ENCODE data around the gene OR12D2. TPM values are rescaled to one million over a fixed set of nuclear protein-coding genes. Genes with fewer than 3 reads are reported as not detected.
"Not testable (repeated sequence)": the region's sequence is repeated elsewhere in the genome, so short reads cannot be mapped to it uniquely, and the experiment has no call there.

Gene OR12D2
- not detected in 2 replicates for total RNA-seq (2014; rRNA removed; shearing (Covaris generic))

- no peaks in the 10 kb centered on the region for H3K9me3 ChIP-seq (replicated peaks)
- no peaks in the 10 kb centered on the region for H3K27me3 ChIP-seq
- no peaks in the 10 kb centered on the region for H3K4me1 ChIP-seq
- no peak within 1 kb of the TSS for H3K4me3 ChIP-seq
- no peak within 1 kb of the TSS for H3K27ac ChIP-seq
- no peak for DNase-seq
- H3K36me3 ChIP-seq: no peaks in the 10 kb centered on the region
Observed at GRCh38 chr6:29395331-29395730, at the start of gene OR12D2. Gene OR12D2, plus strand, starts transcription at chr6:29395631. Its CDS starts 1,069 bp downstream, at chr6:29396700.

- H3K4me3 ChIP-seq; DNase-seq; H3K36me3 ChIP-seq; H3K27me3 ChIP-seq; H3K4me1 ChIP-seq; H3K9me3 ChIP-seq (replicated peaks); H3K27ac ChIP-seq: not testable (repeated sequence)
Observed at GRCh38 chr6:29349348-29349747, 46.1 kb upstream of the OR12D2 start.

GRCh38 chr6:29354980-29355379, 40.5 kb upstream of the OR12D2 start:
- no peaks in the 10 kb centered on the region for H3K36me3 ChIP-seq
- DNase-seq: no peak
- no peak overlapping the region for H3K27ac ChIP-seq
- no peaks in the 10 kb centered on the region for H3K27me3 ChIP-seq
- H3K9me3 ChIP-seq (replicated peaks): no peaks in the 10 kb centered on the region
- no peaks in the 10 kb centered on the region for H3K4me1 ChIP-seq
- no peak overlapping the region for H3K4me3 ChIP-seq

- no peak overlapping the region for H3K4me3 ChIP-seq
- H3K27ac ChIP-seq: no peak overlapping the region
- H3K27me3 ChIP-seq: no peaks in the 10 kb centered on the region
- no peaks in the 10 kb centered on the region for H3K4me1 ChIP-seq
- H3K9me3 ChIP-seq (replicated peaks): no peaks in the 10 kb centered on the region
- no peak for DNase-seq
- H3K36me3 ChIP-seq: no peaks in the 10 kb centered on the region
Observed at GRCh38 chr6:29355603-29356002, 39.8 kb upstream of the OR12D2 start.

GRCh38 chr6:29368765-29369164, 26.7 kb upstream of the OR12D2 start, which contains the start of gene OR5V1:
Gene OR5V1, minus strand, starts transcription at chr6:29368865. Its CDS starts 12,670 bp downstream, at chr6:29356195.
- Histone ChIP-seq H3K27ac (no peak within 1 kb of the TSS), H3K36me3 (no peaks in the 10 kb centered on the region), H3K9me3 (replicated peaks) (no peaks in the 10 kb centered on the region), H3K4me1 (no peaks in the 10 kb centered on the region), H3K27me3 (no peaks in the 10 kb centered on the region), H3K4me3 (no peak within 1 kb of the TSS)
- DNase-seq: no peak

- Histone ChIP-seq H3K27me3 (no peaks in the 10 kb centered on the region), H3K36me3 (no peaks in the 10 kb centered on the region), H3K27ac (no peak within 1 kb of the TSS), H3K9me3 (replicated peaks) (no peaks in the 10 kb centered on the region), H3K4me3 (no peak within 1 kb of the TSS), H3K4me1 (no peaks in the 10 kb centered on the region)
- DNase-seq: no peak
Observed at GRCh38 chr6:29375191-29375590, 20.2 kb upstream of the OR12D2 start, which contains the start of gene OR12D3. Gene OR12D3, minus strand, starts transcription at chr6:29375291. Its CDS starts 4 bp downstream, at chr6:29375287.

GRCh38 chr6:29376003-29376402, 19.4 kb upstream of the OR12D2 start:
- Histone ChIP-seq H3K9me3 (replicated peaks) (no peaks in the 10 kb centered on the region), H3K27me3 (no peaks in the 10 kb centered on the region), H3K4me1 (no peaks in the 10 kb centered on the region), H3K27ac (no peak overlapping the region), H3K36me3 (no peaks in the 10 kb centered on the region), H3K4me3 (no peak overlapping the region)
- peak in 1 of 2 experiments; percentile 19 for DNase-seq

- no peak for DNase-seq
- H3K4me1 ChIP-seq: no peaks in the 10 kb centered on the region
- no peaks in the 10 kb centered on the region for H3K9me3 ChIP-seq (replicated peaks)
- no peaks in the 10 kb centered on the region for H3K36me3 ChIP-seq
- H3K4me3 ChIP-seq: no peak overlapping the region
- H3K27ac ChIP-seq: no peak overlapping the region
- H3K27me3 ChIP-seq: no peaks in the 10 kb centered on the region
Observed at GRCh38 chr6:29388533-29388932, 6.9 kb upstream of the OR12D2 start.

- H3K36me3 ChIP-seq: no peaks in the 10 kb centered on the region
- H3K4me1 ChIP-seq: no peaks in the 10 kb centered on the region
- H3K9me3 ChIP-seq (replicated peaks): no peaks in the 10 kb centered on the region
- H3K27me3 ChIP-seq: no peaks in the 10 kb centered on the region
- H3K27ac ChIP-seq: no peak overlapping the region
- DNase-seq: no peak
- H3K4me3 ChIP-seq: no peak overlapping the region
Observed at GRCh38 chr6:29399525-29399924, 4.1 kb downstream of the OR12D2 start.

GRCh38 chr6:29403801-29404200, 8.4 kb downstream of the OR12D2 start:
- DNase-seq: no peak
- H3K4me1 ChIP-seq: no peaks in the 10 kb centered on the region
- no peaks in the 10 kb centered on the region for H3K36me3 ChIP-seq
- no peak overlapping the region for H3K27ac ChIP-seq
- H3K4me3 ChIP-seq: no peak overlapping the region
- no peaks in the 10 kb centered on the region for H3K9me3 ChIP-seq (replicated peaks)
- no peaks in the 10 kb centered on the region for H3K27me3 ChIP-seq

GRCh38 chr6:29414588-29414987, 19.2 kb downstream of the OR12D2 start, which contains the start of gene OR12D1:
Gene OR12D1, plus strand, starts transcription at chr6:29414928.
- no peak within 1 kb of the TSS for H3K4me3 ChIP-seq
- H3K4me1 ChIP-seq: no peaks in the 10 kb centered on the region
- no peak within 1 kb of the TSS for H3K27ac ChIP-seq
- H3K27me3 ChIP-seq: no peaks in the 10 kb centered on the region
- H3K9me3 ChIP-seq (replicated peaks): no peaks in the 10 kb centered on the region
- H3K36me3 ChIP-seq: no peaks in the 10 kb centered on the region
- DNase-seq: no peak

- H3K4me1 ChIP-seq: no peaks in the 10 kb centered on the region
- H3K27ac ChIP-seq: no peak overlapping the region
- no peaks in the 10 kb centered on the region for H3K36me3 ChIP-seq
- no peaks in the 10 kb centered on the region for H3K27me3 ChIP-seq
- no peaks in the 10 kb centered on the region for H3K9me3 ChIP-seq (replicated peaks)
- no peak for DNase-seq
- H3K4me3 ChIP-seq: no peak overlapping the region
Observed at GRCh38 chr6:29419516-29419915, 24.1 kb downstream of the OR12D2 start.

GRCh38 chr6:29424168-29424567, 28.7 kb downstream of the OR12D2 start:
- H3K36me3 ChIP-seq: no peaks in the 10 kb centered on the region
- no peak for DNase-seq
- H3K9me3 ChIP-seq (replicated peaks): no peaks in the 10 kb centered on the region
- no peaks in the 10 kb centered on the region for H3K4me1 ChIP-seq
- H3K27me3 ChIP-seq: no peaks in the 10 kb centered on the region
- H3K4me3 ChIP-seq: no peak overlapping the region
- no peak overlapping the region for H3K27ac ChIP-seq

GRCh38 chr6:29424575-29424974, 29.1 kb downstream of the OR12D2 start:
- H3K4me3 ChIP-seq: no peak overlapping the region
- no peaks in the 10 kb centered on the region for H3K9me3 ChIP-seq (replicated peaks)
- no peaks in the 10 kb centered on the region for H3K27me3 ChIP-seq
- DNase-seq: peak in 1 of 2 experiments; percentile 1
- no peak overlapping the region for H3K27ac ChIP-seq
- no peaks in the 10 kb centered on the region for H3K4me1 ChIP-seq
- no peaks in the 10 kb centered on the region for H3K36me3 ChIP-seq

- Histone ChIP-seq H3K27me3 (no peaks in the 10 kb centered on the region), H3K4me3 (no peak overlapping the region), H3K4me1 (no peaks in the 10 kb centered on the region), H3K36me3 (no peaks in the 10 kb centered on the region), H3K27ac (no peak overlapping the region), H3K9me3 (replicated peaks) (no peaks in the 10 kb centered on the region)
- DNase-seq: no peak
Observed at GRCh38 chr6:29425075-29425474, 29.6 kb downstream of the OR12D2 start.

GRCh38 chr6:29426654-29427053, 31.2 kb downstream of the OR12D2 start:
- no peaks in the 10 kb centered on the region for H3K27me3 ChIP-seq
- peak in 1 of 2 experiments; percentile 1 for DNase-seq
- H3K4me1 ChIP-seq: no peaks in the 10 kb centered on the region
- H3K4me3 ChIP-seq: no peak overlapping the region
- H3K36me3 ChIP-seq: no peaks in the 10 kb centered on the region
- no peaks in the 10 kb centered on the region for H3K9me3 ChIP-seq (replicated peaks)
- no peak overlapping the region for H3K27ac ChIP-seq
